Measurements from ENCODE around the gene INTS11.

INTS11 gene

DNA sequence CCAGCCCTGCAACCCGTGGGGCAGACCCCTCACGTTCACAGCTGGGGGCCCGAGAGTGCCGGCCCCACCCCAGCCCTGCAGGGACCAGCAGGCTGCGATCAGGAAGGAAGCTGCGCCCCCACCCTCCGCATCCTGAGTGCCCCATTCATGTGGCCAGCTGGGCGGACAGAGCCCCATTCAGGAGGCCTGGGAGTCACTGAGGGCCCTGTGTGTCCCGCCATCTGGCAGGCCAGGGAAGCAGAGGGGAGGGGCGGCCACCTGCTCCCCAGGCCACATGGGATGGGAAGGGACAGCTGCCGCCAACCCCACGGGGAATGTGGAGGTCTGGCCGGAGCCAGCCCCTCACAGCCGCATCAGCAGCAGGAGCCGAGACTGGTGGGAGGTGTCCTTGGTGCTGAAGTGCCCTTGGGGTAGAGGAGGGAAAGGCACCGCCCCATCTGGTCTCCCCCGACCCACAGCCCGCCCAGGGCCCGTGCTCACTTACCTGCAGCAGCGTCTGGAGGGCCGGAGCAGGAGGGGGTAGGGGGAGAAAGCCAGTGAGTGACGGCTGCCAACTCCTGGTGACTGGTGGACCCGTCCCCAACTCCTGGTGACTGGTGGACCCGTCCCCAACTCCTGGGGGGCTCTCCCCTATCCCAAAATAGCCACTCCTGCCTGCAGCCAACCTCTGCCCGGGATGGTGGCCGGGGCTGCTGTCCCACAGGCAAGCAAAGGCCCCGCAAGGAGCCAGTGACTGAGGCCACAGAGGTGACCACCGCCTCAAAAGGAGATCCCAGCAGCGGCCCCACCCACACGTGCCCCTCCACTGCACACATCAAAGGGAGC is 25.4 kb downstream of the INTS11 start:
- DNase-seq: peak; percentile 12

DNA sequence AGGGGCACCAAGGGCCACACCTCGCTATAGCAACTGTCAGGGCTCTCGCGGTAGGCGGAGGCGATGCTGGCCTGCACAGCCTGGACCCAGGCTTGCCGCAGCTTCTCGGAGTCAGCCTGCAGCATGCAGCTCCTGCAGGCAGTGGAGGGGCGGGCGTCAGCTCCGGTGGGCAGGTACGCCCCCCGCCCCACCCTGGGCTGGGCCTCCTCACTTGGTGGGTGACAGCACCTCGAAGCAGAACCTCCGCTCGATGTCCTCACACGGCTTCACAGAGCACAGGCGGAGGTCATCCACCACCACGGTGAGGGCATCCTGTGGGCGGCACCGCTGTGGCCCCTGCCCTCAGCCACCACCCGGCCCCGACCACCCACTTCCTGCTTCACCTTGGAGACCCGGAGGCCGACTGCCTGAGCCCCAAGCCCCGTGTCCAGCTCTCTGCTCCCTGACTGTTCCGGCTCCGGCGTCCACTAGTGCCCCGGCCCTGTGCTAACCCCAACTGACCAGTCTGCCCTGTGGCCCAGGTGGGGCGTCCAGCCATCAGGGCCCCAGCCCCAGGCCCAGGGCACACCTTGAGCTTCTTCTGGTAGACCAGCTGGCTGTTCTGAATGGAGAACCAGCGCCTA is 26.5 kb downstream of the INTS11 start:
- no peak for DNase-seq

DNA sequence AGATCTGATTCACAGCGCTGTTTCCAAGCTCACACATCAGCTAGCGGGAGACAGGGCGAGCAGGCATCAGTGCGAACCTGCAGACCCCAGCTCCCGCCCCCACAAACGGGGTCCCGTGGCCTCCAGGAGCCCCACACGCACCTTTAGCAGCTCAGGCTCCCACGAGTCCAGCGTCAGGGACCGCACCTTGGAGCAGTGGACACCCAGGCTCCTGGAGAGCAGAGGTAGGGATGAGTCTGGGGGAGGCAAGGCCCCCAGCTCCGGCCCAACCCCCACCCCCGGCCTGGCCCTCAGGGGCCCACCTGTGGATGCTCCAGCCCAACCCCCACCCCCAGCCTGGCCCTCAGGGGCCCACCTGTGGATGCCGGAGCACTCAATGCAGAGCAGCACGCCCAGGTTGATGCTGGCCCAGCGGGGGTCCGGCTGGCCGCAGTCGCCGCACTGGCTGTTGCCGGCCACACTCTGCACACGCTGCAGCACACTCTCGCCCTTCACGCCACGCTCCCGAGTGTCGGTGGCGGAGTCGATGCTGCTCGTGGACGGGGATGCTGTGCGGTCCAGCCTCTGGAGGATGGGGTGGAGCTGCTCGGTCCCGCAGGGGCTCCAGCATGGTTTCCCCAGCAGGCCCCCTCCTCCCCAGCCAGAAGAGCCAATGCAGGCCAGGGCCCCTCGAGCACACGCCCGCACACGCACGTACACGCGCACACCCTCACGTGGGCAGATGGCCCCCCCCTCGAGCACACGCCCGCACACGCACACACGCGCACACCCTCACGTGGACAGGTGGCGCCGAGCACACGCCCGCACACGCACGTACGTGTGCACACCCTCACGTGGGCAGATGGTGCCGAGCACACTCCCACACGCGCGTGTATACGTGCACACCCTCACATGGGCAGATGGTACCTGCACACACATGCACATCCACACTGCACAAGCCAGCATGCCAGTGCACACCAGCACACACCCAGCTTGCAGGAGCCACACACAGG is 28.1 kb downstream of the INTS11 start:
- DNase-seq: no peak

DNA sequence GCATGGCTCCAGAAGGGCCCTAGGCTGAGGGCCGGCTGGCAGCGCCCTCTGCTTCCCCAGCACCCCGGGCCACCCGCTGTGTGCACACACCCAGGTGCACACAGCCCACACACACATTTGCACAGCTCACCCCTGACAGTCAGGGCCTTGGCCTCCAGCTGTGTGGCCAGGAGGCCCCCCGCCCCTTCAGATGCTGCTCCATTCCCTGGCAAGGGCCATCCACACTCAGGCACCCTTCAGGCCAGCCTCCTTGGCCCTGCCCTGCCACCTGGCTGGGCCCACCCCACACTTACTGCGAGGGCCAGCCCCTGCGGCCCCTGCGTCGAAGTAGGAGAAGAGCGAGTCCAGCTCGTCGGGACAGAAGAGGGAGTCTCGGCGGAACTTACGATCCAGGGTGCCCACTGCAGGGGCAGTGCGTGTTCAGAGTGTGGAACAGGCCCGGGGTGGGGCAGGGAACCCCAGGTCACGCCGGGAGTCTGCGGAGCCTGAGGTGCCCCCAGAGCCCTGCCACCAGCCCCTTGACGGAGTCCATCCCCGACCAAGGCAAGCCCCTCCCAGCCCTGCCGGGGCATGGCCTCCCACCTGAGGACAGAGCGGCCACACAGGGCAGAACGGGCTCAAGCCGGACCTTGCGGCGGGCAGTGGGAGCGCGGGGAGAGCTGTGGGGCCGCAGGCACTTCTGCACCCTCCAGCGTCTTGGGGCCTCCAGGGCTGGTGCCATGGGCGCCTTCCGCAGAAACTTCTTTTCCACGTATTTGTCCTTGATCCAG is 29.1 kb downstream of the INTS11 start:
- no peak for DNase-seq

DNA sequence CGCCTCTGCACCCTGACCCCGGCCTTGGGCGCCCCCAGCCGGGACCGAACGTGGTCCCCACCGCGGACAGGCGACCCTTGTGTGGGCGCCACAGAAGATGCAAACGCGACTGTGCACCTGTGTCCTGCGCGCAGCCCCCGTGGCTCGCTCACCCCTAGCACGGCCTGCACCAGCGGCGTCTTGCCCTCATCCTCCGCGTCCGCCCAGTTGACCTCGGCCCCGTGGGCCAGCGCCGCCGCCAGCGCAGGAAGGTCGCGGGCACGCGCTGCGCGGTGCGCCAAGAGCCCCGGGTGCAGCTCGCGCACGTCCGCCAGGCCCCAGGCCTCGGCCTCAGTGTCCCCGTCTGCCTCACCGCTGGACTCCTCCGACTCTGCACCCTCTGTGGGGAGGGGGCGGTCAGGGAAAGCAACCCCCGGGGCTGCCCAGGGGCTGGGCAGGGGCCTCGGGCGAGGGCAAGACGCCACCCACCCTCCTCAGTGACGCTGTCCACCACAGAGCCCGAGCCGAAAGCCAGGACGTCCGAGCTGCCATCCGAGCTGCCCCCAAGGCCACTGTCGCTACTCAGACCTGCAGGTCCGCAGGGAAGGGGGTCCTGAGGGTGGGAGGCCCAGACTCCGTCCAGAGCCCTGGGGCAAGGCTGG is 30.1 kb downstream of the INTS11 start:
- DNase-seq: no peak

DNA sequence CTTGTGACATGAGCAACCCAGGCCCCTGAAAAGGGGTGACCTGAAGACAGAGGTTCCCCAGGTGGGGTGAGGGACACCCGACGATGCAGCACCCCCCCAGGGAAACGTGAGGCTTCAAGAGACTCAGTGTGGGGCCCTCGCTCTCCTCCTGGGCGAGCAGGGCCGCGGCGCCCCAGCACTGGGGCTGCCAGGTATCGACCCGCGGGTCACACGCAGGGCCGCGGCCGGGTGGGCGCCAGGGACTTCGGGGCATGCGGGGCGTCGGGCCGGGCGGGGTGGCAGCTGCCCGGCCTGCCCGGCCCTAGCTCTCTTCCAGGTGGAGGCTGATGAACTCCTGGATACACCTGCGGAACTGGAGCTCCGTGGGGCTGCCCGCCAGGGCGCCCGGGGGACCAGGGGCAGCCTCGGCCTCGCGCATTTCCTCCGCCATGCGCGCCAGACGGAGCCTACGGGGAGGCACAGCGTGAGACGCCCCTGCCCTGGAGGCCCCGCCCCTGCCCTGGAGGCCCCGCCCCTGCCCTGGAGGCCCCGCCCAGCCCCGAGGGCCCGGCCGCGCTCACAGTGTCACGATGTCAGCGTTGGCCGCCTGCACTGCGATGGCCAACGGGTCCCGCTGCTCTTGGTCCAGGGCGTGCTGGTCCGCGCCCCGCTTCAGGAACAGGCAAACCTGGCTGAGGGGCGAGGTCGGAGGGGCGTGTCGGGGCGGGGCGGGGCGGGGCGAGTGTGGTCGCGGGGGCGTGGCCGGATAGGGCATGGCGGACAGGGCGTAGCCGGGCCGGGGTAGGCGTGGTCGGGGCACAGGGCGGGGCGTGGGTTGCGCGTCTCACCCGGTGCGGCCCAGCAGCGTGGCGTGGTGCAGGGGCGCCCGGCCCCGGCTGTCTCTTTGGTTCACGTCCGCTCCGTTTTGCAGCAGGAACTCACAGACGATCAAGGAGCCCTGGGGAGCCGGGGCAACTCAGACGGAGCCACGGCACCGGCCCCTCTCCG is 30.9 kb downstream of the INTS11 start:
- no peak for DNase-seq

DNA sequence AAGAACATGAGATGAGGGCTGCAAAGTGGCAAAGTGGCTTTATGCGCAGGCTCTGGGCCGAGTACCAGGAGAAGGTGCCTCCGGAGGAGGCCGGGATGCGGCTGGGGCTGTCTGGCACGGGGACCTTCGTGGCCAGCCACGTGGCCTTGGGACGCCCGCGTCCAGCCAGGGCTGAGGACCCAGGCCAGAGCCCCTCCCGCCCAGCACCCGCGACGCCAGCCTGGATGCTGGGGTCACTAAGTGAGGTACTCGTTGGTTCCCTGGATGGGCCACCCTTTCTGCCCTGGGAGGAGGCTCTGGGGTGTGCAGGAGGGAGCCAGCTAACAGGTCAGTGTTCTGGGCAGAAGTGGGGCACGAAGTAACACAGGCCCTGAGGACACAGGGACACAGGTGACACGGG is 31.6 kb downstream of the INTS11 start:
- DNase-seq: no peak

DNA sequence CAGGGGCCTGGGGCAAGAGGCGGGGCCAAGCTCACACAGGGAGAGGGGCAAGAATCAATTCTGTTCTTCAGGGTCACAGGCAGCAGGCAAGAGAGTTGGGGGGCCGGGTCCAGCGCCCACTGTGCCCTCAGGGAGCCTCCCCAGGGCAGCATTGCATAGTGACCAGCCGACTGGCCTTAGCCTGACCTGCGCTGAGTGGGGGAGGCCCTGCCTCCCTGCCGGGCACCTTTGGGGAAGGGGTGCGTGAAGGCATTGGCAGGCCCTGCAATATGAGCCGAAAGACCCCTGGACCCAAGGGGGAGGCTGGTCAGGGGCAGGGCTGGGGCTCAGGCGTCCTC is 32.0 kb downstream of the INTS11 start:
- no peak for DNase-seq

DNA sequence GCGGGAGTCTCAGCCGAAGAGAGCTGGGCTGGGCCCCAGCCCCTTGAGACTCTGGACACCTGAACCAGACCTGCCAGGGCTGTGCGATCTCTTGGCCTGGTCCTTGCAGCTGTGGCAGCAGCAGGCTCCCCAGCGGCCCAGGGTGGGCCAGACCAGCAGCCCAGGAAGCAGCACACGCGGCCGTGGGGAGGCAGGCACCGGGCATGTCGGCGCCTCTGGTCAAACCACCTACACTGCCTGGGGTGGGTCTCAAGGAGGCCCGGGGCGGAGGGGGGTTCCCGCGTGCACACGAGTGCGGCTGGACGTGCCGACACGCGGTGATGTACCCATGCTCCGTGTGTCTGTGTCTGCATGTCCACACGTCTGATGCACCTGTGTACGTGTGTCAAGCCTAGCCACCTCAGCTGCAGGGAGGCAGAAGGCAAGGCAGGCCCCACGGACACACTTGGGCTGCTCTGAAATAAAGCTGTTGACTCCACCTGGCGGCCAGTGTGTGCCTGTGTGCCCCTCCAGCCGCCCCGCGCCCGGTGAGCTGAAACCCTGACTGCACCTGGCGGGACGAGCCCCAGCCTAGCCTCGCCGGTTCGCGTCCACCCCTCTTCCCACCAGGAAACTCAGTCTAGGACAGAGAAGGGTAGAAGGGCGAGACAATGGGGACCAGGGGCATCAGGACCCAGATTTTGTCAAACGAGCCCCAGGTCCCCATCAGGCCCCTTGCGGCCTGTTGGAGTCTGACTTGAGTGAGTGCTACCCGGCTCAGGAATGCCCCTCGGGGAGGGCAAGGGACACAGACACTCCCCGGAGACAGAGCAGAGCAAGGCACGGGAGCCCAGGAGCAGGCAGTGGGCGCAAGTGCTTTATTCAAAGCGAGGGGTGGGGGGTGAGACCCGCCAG is 32.7 kb downstream of the INTS11 start:
- DNase-seq: peak; percentile 59

DNA sequence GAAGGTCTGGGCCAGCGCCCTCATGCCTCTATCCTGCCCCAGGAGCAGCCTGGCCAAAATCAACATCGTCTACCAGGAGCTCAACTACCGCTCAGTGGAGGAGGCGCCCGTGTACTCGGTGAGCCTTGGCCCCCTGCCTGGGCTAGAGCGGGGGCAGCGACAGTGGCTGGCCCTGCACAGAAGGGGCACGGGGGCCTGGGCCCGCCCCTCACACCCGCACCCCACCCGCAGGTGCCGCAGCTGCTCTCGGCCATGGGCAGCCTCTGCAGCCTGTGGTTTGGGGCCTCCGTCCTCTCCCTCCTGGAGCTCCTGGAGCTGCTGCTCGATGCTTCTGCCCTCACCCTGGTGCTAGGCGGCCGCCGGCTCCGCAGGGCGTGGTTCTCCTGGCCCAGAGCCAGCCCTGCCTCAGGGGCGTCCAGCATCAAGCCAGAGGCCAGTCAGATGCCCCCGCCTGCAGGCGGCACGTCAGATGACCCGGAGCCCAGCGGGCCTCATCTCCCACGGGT is 33.4 kb downstream of the INTS11 start:
- DNase-seq: no peak

DNA sequence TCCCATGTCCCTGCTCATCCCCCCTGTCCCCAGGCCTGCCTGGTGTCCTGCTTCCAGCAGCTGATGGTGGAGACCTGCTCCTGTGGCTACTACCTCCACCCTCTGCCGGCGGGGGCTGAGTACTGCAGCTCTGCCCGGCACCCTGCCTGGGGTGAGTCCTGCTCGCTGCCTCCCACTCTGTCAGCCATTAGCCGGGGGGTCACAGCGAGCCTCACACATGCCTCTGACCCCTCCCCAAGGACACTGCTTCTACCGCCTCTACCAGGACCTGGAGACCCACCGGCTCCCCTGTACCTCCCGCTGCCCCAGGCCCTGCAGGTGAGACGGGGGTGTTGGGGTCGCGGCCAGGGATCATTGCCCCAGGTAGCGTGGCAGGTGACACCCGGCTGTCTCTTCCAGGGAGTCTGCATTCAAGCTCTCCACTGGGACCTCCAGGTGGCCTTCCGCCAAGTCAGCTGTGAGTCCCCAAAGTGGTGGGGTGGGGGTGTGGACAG is 34.2 kb downstream of the INTS11 start:
- peak; percentile 41 for DNase-seq

DNA sequence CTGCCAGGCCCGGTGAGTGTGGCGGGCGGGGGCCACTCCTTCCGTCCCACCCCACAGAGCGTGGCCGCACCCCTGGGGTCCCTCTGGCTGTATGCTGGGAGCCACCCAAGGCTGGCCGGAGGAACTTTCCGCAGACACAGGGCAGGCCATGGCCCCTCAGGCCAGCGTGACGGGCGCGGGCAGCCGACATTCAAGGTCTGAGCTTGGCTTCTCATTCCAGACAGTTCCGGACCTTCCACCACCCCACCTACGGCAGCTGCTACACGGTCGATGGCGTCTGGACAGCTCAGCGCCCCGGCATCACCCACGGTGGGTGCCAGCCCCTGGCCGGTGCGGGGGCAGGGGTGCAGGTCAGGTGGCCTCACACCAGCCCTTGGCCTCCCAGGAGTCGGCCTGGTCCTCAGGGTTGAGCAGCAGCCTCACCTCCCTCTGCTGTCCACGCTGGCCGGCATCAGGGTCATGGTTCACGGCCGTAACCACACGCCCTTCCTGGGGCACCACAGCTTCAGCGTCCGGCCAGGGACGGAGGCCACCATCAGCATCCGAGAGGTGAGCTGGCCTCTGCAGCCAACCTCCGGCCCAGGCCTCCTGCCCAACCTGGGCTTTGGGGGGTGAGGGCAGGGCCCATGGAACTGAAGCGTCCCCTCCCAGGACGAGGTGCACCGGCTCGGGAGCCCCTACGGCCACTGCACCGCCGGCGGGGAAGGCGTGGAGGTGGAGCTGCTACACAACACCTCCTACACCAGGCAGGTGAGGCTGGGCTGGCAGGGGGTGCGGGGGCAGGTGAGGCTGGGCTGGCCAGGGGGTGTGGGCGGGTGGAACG is 37.0 kb downstream of the INTS11 start:
- no peak for DNase-seq

DNA sequence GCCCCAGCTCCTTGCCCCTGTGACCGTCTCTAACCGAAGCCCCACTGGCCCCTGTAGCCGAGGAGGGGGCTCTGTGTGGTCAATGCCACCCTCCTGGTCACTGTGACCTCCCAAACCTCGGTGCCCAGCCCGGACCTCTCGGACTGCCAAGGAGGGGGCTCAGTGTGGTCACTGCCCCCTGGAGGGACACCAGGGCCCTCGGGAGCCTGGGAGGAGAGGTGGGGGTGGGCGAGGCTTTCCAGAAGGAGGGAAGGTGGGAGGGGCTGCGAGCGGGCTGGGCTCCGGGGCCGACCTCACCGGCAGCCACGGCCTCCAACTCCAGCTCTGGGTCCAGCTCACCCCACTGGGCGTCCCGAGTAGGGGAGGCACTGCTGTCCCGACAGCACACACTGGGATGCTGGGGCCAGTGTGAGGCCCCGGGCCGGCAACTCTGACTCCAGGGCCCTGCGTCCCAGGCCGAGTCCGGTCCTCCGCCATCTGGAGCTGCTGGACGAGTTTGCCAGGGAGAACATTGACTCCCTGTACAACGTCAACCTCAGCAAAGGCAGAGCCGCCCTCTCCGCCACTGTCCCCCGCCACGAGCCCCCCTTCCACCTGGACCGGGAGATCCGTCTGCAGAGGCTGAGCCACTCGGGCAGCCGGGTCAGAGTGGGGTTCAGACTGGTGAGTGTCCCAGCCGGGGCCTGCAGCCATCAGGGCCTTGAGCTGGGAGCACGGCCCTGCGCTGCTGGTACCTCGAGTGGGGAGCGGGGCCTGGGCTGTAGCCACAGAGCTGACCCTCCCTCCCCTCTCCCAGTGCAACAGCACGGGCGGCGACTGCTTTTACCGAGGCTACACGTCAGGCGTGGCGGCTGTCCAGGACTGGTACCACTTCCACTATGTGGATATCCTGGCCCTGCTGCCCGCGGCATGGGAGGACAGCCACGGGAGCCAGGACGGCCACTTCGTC is 37.9 kb downstream of the INTS11 start:
- no peak for DNase-seq

DNA sequence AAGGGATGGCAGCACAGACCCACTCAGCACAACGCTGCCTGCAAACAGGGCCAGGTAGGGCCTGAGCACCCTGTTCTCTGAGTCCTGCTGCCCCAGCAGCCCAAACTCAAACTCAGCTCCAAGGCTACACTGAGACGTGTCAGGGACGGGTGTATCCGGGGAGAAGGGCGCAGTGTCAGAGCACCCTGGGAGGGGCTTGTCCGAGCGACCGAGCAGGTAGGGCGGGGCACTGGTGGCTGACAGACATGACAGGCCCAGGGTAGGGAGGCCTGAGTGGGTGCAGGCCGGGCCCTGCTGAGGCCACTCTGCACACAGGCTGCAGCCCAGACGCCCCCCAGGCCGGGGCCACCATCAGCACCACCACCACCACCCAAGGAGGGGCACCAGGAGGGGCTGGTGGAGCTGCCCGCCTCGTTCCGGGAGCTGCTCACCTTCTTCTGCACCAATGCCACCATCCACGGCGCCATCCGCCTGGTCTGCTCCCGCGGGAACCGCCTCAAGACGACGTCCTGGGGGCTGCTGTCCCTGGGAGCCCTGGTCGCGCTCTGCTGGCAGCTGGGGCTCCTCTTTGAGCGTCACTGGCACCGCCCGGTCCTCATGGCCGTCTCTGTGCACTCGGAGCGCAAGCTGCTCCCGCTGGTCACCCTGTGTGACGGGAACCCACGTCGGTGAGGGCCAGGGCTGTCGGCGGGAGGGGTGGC is 38.7 kb downstream of the INTS11 start:
- DNase-seq: no peak

DNA sequence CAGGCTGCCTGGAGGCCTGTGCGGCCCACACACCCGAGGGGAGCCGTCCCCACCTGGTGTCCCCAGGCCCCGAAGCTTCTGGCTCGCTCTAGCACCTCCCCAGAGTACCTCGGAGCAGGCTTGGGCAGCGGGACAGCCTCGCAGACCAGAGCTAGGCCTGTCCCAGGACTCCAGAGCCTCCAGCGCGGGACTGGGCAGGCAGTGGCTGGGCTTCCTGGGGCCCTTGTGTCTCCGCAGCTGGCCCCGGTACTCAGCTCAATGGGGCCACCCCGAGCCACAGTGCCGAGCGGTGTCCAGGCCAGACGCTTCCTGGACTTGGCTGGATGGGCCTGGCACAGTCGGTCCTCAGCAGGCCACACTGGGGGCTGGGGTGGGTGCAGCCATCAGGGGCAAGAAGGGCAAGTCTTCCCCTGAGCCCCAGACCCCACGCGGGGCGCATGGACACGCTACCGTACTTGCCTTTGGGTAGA is 39.3 kb downstream of the INTS11 start:
- no peak for DNase-seq

Data from fibroblast of skin of right quadriceps (primary cell).